Gastroesophageal sphincter (tissue), 3 donors: ENCODE measurements around the gene LXN.

ENCODE experiments used
- EP300 ChIP-seq: sonication (generic); formaldehyde crosslinking; IDR thresholded peaks from one replicate; pipeline ENCODE4 v1.6.1; 2017; ENCODE audit warnings: antibody characterized with exemption, mild to moderate bottlenecking
- POLR2A ChIP-seq, 2 donors: fragments of 450-650 bp; IDR thresholded peaks; one replicate each; pipeline ENCODE4 v1.6.1; 2017; ENCODE audit warnings: antibody characterized with exemption in 2 of 2, mild to moderate bottlenecking in 2 of 2, moderate library complexity in 1 of 2
- POLR2AphosphoS5 ChIP-seq: sonication (generic); formaldehyde crosslinking; IDR thresholded peaks from one replicate; pipeline ENCODE4 v1.6.1; 2017; ENCODE audit warnings: antibody characterized with exemption
- TF ChIP-seq, protein P1 (sequence below), 4 experiments: fragments of 200-600 bp in 2 of 4; fragments of 450-650 bp in 2 of 4; sonication (generic) in 1 of 4; IDR thresholded peaks; one replicate each; pipeline ENCODE4 v1.5.1; 2017 to 2019; ENCODE audit warnings: antibody characterized with exemption in 4 of 4, mild to moderate bottlenecking in 2 of 4, moderate library complexity in 2 of 4

GRCh38 chr3:158722108-158722507 is 49.7 kb upstream of the LXN start:
- TF ChIP-seq, protein P1, sequence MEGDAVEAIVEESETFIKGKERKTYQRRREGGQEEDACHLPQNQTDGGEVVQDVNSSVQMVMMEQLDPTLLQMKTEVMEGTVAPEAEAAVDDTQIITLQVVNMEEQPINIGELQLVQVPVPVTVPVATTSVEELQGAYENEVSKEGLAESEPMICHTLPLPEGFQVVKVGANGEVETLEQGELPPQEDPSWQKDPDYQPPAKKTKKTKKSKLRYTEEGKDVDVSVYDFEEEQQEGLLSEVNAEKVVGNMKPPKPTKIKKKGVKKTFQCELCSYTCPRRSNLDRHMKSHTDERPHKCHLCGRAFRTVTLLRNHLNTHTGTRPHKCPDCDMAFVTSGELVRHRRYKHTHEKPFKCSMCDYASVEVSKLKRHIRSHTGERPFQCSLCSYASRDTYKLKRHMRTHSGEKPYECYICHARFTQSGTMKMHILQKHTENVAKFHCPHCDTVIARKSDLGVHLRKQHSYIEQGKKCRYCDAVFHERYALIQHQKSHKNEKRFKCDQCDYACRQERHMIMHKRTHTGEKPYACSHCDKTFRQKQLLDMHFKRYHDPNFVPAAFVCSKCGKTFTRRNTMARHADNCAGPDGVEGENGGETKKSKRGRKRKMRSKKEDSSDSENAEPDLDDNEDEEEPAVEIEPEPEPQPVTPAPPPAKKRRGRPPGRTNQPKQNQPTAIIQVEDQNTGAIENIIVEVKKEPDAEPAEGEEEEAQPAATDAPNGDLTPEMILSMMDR (IDR thresholded peaks at IDR 0.05): no peak
- no peak for TF ChIP-seq EP300
- TF ChIP-seq POLR2A (IDR thresholded peaks at IDR 0.05): no peak
- TF ChIP-seq POLR2AphosphoS5: no peak
